Kidney capillary endothelial cell (primary cell): Measurements from ENCODE around the gene SWI5.
"Not testable (repeated sequence)": the region's sequence is repeated elsewhere in the genome, so short reads cannot be mapped to it uniquely, and the experiment has no call there.

Source experiments
- DNase-seq: peaks from one replicate; pipeline ENCODE4 v3.0.0-alpha.2; 2018; ENCODE audit warnings: low spot score

Gene SWI5

DNA sequence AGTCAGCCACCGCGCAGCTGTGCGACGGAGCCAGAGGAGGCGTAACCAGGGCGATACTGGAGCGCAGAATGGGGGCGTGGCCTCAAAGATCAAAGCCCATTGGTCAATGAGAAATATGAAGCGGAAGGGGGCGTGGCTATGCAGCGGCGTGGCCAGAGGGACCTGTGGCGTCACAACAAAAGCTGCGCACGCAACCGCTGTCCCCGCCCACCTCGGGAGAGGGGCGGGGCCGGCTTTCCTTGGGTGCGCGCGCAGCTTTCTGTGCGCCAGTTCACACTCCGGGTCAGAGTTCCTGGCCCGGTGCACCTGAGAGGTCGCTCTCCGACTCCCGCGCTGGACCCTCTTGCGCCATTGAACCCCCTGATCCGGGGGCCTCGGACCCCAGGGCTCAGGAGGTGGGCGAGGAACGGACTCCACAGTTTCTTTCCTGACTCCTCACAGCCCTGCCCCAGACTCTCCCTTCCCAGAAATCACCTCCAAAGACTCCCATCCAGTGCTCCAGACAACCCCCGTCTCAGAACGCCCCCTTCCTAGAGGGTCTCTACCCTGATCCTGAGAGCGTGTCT lies at the start of gene SWI5:
SWI5 (plus strand) TSS at position 269 of the 566 bp plus-strand sequence.
- peak; percentile 100 for DNase-seq

DNA sequence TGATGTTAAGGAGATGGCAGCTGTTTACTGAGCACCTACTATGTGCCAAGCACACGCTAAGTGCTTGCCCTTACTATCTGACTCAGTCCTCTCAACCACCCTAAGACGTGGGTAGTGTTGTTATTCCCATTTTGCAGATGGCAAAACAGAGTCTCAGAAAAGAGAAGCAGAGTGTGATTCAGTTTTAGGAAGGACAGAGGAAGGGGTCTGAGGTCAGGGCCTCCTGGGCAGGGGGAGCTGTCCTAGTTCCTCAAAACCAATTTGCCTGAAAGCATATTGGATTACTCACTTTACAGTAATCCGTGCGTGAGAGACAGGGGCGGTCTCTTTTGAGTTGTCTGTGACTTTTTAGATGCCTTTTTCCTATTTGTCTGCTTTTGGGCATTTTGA lies 49.7 kb upstream of the SWI5 start:
- DNase-seq, result no peak

DNA sequence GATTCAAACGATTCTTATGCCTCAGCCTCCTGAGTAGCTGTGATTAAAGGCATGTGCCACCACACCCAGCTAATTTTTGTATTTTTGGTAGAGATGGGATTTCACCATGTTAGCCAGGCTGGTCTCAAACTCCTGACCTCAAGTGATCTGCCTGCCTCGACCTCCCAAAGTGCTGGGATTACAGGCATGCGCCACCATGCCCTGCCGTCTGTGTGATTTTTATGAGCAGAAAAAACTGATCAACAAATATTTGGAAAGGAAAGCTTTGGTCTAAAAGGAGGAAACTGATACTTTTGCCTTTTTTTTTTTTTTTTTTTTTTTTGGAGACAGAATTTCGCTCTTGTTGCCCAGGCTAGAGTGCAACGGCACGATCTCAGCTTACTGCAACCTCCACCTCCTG lies 45.2 kb upstream of the SWI5 start:
- DNase-seq, result not testable (repeated sequence)

DNA sequence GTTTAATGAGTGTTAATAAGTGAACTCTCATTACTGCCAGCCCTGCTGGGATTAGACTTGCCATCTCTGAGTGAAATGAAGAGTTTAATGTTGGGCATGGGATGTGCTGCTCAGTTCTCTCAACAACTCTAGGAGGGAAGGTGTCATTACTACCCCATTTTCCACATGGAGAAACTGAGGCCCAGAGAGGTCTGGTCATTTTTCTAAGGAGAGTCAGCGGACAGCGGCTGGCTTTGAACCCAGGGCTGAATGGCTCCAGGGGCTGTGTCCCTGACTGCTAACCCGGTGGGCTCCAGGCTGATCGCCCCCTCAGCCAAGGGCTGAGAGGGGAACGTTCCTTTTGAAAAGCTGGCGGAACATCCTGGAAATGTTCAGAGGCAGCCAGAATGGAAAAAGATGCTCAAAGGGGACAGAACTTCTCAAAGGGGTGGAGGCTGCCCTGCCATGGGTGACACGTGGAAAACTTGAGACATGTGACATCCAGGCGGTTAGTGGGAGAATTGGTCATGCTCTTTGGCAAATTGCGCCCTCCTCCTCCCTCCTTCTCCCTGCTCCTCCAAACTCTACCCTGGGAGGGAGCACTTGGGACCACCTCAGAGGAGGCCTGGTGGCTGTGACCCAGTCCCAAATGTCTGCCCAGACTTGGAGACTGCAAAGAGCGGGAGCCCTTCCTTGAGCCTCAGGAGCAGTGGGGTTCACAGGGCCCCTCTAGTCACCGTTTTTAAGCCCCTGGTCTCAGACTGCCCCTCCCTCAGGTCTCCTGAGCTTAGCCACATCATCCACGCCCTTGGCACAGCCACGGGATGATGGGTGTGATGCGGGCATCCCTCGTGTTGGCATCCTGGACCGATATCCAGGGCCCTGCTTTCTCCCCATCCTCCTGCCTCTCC lies 44.2 kb upstream of the SWI5 start:
- no peak for DNase-seq

DNA sequence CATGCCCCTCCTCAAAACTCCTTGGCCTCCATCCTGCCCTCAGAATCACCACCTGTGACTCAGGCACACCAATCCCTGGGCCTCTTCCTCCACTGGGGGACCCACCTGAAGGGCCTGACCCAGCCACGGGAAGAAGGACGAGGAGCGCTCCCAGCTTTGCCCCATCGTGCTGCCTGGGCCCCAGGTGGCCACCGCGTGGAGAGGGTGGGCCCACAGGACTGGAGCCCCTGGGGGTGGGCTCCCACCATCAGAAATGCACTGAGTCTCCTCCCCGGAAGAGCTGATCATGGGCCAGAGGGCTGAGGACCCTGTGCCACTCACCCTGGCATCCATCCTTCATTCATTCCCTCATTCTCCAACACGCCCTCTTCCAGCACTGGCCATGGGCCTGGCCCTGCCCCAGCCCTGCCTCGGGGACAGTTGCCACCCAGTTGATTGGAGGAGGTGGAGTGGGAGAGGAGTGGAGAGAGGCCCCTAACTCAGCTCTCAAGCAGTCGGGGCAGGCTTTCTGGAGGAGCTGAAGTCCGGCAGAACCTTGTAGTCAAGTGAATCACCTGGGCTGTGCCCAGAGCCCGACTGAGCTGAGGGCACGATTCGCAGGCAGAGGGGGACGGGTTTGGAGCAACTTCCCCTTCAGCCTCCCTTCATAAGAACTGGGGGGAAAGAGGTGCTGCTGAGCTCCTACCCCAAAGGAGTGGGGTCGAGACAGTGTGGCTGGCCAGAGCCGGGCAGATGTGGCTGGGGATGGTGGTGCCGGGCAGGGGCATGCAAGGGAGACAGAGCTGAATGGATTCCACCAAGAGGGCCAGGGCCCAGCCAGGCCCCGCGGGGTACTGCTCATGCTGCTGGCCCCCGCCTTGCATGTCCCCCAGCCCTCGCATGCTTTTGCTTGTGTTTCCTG lies 43.3 kb upstream of the SWI5 start:
- DNase-seq, result no peak

DNA sequence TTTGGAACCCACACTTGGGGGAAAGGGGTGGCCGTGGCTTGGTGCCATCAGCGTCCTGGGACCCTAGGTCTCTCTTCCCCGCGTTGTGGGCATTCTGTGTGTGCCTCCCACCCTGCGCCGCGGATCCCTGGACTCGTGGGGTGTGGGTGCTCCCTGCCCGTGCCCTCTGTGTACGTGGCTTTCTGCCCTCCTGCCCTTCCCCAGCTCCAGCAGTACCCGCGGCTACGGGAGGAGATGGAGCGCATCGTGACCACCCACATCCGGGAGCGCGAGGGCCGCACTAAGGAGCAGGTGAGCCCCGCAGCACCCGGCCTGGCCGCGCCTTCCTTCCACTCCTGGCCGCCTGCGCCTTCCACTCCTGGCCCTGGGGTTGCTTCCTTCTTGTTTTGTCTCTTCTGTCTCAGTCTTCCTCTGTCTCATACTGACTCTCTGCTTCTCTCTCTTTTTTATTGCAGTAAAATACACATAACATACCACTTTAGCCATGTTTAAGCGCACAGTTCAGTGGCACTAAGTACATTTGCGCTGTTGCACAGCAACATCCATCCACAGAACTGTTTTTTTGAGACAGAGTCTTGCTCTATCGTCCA lies 42.2 kb upstream of the SWI5 start:
- no peak for DNase-seq

DNA sequence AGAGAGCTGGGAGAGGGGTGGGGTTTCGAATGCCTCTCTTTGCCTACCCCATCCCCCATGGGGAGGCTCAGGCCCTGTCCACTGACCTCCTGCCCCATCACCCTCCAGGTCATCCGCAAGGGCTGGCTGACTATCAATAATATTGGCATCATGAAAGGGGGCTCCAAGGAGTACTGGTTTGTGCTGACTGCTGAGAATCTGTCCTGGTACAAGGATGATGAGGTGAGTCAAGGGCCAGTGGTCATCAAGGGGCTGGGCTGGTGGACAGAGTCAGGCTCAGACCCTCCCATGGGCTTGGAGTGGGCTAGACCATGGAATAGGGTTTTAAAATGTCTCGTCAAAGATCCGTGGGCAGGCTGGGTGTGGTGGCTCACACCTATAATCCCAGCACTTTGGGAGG lies 34.0 kb upstream of the SWI5 start:
- DNase-seq, result no peak

DNA sequence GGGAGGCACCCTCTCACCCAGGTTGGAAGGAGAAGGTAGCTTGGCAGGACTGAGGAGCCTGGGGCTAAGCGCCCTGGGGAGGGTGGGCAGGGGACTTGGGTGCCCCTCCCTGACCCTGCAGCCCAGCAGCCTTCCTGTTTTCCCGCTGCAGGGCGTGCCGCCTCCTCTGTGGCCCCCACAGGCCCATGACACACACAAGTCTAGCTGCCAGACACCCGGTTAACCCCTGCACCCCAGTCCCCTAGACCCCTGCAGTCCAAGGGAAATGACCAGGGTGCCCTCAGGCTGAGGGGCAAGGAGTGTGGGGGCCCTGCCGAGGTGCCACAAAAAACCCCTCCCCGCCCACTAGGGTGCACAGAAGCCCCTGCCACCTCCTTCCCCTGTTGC lies 33.3 kb upstream of the SWI5 start:
- no peak for DNase-seq

DNA sequence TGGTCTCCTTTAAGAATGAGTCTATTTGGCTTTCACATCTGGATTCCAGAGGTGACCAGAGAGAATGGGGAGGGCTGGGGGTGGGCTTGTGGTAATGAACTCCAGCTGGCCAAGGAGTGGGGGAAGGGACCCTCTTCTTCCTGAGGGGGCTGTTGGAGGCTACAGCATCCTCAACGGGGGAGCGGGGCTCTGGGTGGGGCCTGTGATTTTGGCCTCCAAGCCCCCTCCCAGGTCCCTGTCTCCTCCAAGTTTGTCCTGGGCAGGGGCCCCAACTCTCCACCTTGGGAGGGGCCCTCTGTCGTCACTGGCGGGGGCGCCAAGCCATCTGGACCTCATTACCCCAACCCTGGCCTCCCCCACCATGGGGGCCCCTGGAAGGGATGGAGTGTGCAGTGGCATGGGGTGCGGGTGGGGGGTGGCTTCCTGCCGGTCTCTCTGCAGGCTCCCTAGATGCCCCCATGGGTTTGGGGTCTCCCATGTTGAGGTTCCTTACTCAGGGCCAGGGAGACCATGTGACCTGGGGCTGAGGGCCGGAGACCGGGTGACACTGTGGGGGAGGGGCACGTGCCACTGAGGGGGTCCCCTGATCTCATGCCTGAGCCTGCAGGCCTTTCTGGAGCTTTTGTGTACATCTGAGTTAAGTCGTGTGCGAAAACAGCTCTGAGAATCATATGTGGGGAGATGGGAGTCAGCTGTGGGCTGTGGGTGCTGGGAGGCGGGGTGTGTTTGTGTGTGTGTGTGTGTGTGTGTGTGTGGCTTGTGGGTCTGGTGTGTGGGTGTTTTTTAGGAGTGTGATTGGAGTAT lies 32.7 kb upstream of the SWI5 start:
- DNase-seq, result no peak

DNA sequence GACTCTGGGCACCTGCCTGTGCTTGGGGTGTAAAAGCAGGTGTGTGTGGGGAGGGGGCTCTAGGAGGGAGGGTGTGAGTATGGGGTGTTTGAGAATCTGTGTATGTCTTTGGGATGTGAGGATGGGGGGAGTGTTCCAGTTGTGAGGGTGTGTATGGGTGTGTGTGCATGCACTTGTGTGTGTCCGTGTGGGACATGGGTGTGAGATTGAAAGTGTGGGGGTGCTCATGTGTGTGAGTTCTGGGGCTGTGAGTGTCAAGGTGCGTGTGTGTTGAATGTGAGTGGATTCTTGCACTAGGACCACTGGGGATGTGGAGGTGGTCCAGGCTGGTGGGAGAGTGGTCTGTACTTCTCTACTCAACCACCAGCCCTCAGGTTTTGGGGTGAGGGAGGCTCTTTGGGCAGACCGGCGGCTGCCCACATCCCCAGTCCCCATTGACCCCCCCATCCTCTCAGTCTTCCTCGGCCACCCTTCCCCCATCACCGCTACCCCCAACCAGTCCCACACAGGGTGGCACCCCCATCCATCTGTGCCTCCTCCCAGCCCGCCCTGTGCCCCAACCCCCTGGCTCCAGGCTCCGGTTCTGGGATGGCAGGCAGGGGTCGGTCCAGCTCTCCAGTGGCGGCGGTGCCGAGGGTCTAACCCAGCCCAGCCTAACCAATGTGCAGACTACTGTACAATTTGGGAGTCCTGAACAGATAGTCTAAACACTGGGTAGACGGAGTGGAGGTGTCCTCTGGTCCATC lies 31.8 kb upstream of the SWI5 start:
- DNase-seq, result no peak

DNA sequence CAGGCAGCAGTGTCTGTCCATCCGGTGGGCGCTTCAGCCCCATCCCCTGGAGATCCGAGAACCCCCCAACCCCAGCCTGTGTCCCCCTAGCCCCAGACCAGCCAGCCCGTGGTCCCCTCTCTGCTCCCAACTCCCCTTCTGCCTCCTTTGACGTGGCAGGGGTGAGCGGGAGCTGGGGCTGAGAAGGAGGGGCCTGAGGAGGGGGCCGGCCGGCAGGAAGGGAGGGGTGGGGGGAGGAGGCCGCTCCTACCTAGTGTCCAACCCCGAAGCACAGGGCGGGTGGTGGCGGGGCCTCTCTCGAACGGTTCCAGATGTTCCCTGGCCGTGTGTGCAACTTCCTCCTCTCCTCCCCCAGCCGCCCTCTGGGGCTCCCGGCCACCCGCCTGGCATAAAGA lies 31.2 kb upstream of the SWI5 start:
- DNase-seq, result peak; percentile 24

DNA sequence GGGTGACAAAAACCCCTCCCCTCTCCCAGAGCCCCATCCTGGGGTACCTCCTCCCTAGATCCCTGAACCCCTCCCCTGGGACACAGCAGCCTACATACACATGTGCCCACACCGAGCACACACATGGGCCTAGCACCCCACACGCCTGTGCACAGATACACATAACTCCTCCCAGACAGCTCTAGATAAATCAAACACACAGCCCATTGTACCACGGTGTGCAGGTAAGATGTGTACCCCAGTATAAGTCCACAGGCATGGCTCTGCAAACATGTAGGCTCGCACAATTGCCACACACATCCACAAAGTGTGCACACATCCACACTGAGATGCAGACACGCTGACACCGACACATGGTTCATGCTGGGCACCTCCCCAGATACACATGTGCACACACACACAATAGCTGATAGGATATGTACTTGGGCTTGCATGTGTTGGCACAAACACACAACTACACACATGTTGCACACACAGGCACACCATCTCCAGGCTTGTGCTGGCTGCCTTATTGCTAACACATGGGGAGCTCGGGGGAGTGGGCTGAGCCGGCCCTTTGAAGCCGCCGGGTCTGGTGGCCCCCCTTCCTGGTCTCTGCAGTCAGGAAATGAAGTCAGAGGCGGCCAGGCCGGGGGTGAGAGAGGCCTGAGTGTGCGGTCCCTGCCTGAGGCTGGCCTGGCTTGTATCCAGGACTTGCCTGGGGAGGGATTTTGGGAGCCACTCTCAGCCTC lies 30.5 kb upstream of the SWI5 start:
- DNase-seq, result peak; percentile 80

DNA sequence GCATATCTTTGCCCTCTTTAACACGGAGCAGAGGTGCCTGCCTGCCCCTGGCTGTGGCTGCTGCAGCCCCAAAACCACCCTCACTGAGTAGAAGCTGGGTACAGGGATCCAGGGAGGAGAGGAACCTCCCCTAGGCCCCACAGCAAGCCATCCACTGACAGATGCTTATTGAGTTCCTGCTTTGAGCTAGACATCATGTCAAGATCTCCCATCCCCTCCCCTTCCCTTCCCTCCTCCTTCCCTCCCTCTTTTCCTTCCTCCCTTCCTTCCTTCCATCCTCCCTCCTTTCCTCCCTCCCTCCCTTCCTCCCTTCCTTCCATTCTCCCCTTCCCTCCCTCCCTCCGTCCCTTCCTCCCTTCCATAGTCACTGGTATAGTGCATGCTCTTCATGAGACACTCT lies 29.6 kb upstream of the SWI5 start:
- DNase-seq, result no peak

DNA sequence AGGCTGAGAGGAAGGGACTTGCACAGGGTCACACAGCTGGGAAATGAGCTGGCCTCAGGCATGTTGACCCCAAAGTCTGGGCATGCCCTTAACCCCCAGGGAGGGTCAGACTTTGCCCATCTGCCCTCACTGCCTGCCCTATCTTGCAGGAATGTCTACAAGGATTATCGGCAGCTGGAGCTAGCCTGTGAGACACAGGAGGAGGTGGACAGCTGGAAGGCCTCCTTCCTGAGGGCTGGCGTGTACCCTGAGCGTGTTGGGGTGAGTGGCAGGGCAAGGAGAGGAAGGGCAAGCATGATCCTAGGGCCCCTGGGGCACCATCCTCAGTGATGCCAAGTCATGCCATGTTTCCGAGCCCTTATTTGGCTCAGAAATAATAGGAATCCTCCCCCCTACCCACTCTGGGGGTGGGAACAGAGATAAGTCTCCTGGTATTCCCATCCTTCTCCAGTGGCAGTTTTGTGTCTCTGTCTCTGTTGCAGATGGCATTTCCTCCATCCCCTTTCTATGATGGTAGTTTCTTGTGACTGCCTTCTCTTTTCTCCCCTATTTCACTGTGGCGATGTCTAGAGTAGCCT lies 28.8 kb upstream of the SWI5 start:
- no peak for DNase-seq

DNA sequence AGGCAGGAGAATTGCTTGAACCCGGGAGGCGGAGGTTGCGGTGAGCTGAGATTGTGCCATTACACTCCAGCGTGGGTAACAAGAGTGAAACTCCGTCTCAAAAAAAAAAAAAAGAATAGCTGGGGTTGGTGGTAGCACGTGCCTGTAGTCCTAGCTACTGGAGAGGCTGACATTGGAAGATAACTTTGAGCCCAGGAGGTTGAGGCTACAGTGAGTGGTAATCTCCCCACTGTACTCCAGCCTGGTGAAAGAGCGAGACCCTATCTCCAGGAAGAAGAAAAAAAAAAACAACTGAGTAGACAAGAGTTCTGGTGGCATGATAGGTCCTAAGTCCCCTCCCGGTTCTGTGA lies 26.5 kb upstream of the SWI5 start:
- no peak for DNase-seq

DNA sequence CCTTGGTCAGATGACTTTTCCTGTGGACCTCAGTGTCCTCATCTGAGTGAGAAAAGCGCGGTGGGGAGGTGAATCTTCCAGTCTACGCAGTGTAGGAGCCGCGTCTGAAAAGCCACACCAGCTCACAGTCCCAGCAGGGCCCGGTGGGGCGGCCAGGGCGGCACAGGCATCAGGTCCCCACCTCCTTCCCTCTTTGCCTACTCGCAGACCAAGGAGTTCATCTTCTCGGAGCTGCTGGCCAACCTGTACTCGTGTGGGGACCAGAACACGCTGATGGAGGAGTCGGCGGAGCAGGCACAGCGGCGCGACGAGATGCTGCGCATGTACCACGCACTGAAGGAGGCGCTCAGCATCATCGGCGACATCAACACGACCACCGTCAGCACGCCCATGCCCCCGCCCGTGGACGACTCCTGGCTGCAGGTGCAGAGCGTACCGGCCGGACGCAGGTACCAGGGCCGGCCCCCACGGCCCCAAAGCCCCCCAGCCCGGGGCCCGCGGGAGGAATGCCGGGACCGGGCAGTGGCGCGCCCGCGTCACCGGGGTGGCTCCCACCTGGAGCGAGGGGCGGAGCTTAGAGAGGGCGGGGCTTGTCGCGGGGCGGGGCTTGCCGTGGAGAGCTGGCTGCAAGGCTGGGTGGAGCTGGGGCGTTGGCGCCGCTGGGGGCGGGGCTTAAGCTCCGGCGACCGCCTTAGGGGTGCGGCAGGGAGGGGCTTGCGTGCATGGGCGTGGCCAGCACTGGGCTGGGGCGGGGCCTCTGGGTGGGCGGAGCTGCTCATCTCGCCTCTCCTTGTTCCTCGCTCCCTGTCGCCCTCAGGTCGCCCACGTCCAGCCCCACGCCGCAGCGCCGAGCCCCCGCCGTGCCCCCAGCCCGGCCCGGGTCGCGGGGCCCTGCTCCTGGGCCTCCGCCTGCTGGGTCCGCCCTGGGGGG lies 25.9 kb upstream of the SWI5 start:
- peak; percentile 65 for DNase-seq

DNA sequence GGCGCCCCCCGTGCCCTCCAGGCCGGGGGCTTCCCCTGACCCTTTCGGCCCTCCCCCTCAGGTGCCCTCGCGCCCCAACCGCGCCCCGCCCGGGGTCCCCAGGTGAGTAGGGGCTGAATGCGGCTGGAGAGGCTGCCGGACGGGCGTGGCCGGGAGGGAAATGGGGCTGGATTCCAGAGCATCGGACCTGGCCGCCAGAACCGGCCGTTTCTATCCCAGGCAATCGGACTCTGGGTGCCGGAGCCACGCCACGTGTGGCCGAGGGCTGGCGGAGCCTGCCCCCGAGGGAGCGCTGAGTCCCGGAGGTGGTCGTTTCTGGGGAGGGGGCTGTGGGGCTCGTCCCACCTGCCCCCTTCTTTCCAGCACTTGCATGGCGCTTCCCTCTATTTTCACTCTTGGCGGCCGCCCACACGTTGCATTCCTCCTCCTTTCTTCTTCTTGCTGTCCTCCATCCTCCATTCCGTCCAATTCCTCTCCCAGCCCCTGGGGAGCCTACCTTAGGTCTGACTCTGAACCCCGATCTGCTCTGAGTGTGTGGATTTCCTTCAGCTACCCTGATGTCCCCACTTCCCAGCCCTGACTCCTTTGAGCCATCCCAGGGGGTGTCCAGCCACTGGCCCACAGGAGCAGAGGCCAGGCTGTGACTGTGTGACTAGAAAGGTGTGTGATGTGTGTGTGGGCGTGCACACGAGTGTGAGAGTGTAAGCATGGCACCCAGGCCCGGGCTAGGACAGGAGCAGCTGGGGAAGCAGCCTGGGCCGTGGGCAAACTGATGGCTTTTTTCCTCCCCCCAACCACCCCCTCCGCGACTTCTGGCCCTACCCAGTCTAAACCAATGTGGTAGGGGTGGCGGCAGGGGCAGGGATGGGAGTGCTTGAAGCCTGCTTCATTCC lies 25.0 kb upstream of the SWI5 start:
- DNase-seq, result no peak

DNA sequence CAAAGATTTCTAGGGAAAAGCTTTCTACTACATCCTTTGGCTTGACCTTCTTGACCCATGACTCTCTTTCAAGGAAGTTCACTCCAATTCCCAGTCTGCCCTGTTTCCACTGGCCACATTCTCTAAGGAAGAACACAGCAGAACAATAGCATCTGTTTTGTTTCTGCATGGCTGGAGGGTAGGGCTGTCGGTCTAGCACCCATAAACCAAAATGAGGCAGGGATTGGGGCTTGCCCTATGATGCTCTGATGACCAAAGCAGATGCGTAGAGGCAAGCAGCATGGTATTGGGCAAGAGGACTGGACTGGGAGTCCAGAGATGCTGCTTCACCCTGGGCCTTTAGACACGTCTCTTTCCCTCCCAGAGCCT lies 24.4 kb upstream of the SWI5 start:
- DNase-seq, result peak; percentile 81
